Astrocyte of the cerebellum (primary cell): ENCODE measurements around the gene BRSK2.

Experiments used
- DNase-seq: peaks from one replicate; pipeline ENCODE4 v3.0.0-alpha.2; 2011; ENCODE audit warnings: low read depth
- H3K4me3 ChIP-seq: 2 replicates; pipeline ENCODE4 v1.5.1; 2011; ENCODE audit warnings: mild to moderate bottlenecking, low read depth, low read length, moderate library complexity
- in situ Hi-C: cut with HindIII; loops from 2 replicates; pipeline ENCODE4 v1.10.0; 2017; ENCODE audit warnings: low sequenced_read_pairs
- TF ChIP-seq, protein P1 (sequence below): IDR thresholded peaks from 2 replicates; pipeline ENCODE4 v1.5.1; 2012; ENCODE audit warnings: low read length, low read depth, moderate library complexity, mild to moderate bottlenecking; ENCODE audit errors: missing control alignments

The BRSK2 gene

DNA sequence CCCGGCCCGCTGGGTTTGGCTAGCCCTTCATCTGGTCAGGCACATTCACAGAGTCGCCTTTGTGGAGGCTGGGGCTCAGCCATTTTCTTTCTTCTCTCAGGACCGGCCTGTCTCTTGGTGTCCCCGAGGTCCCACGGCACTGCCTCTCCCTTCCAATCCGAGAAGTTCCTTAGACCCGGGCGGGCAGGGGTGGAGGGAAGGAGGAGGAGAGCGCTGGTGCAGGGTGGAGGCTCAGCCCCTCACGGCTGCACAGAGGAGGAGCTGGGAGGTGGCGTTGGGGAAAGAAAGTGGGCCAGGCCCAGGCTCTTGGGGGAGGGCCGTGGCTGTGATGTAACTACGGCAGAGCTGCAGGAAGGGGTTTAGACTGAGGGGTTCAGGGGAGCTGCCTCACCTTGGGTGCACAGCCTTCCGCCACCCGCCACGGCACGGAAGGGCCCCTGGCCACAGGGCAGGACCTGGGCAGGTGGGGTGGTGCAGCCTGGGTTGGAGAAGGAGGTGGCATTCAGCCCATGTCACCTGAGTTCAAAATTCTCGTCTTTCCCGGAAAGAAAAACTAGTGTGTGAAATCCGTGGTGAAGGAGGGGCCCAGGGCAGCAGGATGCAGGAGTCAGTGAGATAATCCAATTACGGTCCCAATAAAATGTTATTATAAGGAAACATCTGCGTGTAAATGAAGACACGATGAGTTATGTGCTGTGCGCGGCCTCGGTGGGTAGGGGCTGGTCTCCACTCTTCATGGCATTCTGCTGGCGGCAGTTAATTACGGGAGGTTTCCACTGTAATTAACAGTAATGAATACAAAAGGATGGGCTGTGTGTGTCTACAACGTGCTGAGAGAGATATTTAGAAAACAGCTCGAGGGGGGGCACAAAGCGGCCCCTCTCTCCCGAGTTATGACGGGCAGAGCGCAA lies 1.7 kb downstream of the BRSK2 start:
- TF ChIP-seq, protein P1, sequence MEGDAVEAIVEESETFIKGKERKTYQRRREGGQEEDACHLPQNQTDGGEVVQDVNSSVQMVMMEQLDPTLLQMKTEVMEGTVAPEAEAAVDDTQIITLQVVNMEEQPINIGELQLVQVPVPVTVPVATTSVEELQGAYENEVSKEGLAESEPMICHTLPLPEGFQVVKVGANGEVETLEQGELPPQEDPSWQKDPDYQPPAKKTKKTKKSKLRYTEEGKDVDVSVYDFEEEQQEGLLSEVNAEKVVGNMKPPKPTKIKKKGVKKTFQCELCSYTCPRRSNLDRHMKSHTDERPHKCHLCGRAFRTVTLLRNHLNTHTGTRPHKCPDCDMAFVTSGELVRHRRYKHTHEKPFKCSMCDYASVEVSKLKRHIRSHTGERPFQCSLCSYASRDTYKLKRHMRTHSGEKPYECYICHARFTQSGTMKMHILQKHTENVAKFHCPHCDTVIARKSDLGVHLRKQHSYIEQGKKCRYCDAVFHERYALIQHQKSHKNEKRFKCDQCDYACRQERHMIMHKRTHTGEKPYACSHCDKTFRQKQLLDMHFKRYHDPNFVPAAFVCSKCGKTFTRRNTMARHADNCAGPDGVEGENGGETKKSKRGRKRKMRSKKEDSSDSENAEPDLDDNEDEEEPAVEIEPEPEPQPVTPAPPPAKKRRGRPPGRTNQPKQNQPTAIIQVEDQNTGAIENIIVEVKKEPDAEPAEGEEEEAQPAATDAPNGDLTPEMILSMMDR: no peak
- no peak overlapping the region for H3K4me3 ChIP-seq
- in situ Hi-C loops: no loop called here
- DNase-seq: no peak

DNA sequence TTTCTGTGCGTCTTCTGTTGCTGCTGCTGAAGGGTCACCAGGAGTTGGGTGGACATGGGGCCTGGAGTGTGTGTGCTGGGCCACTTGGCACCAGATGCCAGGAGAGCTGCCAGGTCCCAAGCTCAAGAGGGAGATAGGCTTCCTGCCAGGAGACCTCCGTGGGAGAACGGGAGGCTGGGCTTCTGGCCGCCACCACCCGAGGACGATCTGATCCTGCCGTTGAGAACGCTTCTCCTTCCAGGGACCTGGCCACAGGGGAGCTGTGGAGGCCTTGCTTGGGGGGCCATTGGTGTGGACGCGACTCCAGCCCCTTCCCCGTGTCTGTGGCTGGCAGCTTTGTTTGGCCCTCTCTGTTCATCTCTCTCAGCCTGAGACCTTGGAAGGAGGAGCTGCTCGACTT lies 2.4 kb downstream of the BRSK2 start:
- H3K4me3 ChIP-seq: no peak overlapping the region
- in situ Hi-C loops: no loop called here
- TF ChIP-seq, protein P1: no peak
- DNase-seq: no peak

DNA sequence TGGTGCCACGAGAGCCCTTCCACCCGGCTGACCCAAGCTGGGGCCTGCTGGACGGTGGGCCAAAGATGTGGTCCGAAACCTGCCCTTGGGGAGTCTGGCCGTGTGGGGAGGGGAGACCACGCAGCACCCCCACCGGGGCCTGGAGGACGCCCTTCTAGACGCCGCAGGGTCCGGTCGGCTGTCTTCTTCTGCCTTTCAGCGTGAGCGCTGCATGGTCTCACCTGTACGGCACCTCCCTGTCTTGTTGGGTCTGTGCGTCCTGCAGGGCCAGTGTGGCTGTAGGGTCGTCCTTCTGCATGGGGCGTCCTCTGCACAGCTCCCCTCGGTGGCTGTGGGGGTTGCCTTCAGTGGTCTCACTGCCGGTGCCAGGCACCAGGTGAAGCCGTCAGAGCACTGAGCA lies 2.8 kb downstream of the BRSK2 start:
- TF ChIP-seq, protein P1: no peak
- in situ Hi-C loops: no loop called here
- DNase-seq: no peak
- H3K4me3 ChIP-seq: no peak overlapping the region

DNA sequence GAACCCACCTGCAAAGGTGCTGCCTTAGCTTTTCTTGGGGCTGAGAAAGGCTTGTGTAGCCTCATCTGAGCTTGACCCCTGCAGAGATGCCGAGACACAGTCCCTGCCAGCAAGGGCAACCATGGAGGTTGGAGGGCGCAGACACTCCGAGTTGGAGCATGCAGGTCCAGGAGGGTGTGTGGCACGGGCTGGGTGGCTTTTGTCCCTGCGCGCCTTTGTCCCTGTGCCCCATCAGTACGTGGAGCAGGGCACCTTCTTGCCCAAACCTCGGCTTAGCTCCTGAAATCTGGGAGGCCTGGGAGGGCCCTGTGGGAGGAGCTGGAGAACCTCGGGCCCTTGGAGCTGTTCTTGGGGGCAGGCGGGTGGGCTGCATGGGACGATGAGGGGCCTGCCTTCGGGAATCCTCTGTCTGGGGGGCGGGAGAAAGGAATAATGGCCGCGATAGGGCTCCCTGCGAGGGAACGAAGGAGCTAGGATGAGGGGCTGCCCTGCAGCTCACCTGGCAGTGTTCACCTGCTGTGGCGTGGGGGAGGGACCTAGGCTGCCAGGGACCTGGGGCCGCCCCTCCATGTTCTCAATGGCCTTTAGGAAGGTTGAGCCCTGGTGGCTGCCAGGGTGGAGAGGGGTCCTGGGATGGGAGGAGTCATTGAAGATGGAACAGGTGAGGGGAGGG lies 3.4 kb downstream of the BRSK2 start:
- TF ChIP-seq, protein P1: no peak
- in situ Hi-C loops: no loop called here
- no peak overlapping the region for H3K4me3 ChIP-seq
- no peak for DNase-seq

DNA sequence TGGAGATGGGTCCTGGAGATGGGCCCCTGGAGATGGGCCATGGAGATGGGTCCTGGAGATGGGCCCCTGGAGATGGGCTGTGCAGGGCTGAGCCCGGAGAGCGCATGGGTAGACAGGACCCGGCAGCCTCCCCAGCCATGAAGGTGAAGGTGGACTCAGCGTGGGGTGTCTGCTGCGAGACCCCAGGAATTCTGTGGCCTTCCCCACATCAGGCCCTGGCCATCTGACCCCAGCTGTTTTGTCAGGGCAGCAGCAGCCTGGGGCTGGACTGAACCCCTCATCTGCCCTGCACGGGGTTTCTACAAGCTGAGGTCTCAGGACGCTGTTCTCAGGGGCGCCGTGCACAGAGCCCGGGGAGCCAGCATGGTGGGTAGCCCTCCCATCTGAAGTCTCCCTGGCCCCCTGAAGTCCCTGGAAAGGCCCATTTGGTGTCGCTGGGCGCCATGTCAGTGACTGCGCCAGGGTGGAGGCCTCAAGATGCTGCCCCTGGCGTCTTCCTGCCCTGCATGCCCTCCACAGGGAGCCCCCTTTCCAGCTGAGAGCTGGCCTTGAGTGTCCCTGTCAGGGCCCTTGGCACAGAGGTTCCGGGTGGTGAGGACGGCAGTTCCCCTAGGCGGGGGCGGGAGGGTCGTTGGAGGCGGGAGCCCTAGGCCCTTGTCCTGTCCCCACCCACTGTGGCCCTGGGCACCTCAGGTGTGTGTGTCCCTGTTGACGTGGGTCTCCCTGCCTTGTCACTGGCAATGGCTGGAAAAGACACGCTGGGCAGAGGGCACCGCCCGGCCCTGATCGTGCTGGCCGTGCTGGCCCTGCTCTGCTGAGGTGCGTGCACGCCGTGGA lies 5.4 kb downstream of the BRSK2 start:
- TF ChIP-seq, protein P1: no peak
- no peak for DNase-seq
- in situ Hi-C loops: no loop called here
- H3K4me3 ChIP-seq: no peak overlapping the region

DNA sequence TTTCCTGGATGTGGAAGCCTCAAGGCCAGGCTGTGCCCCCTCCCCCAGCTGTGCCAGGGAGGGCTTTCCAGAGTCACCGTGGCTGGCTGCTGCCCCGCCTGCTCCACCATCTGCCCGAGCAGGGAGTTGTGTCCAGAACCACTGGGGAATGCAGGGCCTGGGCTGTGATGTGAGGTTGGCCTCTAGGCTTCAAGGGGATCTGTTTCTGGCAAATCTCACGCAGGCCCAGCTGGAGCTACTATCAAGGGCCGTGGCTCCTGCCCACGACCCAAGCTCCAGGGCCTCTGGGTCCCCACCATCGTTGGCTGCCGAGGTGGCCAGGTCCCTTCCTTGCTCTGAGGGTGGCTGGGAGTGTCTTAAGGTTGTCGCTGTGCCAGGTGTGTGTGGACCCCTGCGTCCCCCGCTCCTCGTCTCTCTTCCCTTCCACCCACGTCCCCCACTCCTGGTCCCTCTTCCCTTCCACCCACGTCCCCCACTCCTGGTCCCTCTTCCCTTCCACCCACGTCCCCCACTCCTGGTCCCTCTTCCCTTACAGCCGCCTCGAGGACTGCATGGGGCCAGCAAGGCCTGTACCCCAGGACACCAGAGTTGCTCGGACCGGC lies 6.1 kb downstream of the BRSK2 start:
- no peak overlapping the region for H3K4me3 ChIP-seq
- DNase-seq: no peak
- in situ Hi-C loops: no loop called here
- TF ChIP-seq, protein P1: no peak
